Fibroblast of skin of left biceps (primary cell): ENCODE results near the gene SLC25A1.
"Not testable (repeated sequence)": the region's sequence is repeated elsewhere in the genome, so short reads cannot be mapped to it uniquely, and the experiment has no call there.

Experiments used
- DNase-seq, 2 experiments: peaks; one replicate each; pipeline ENCODE4 v3.0.0-alpha.2; 2013; ENCODE audit warnings: low read depth in 2 of 2

The SLC25A1 gene

GRCh38 chr22:19206287-19206686, 27.8 kb upstream of the SLC25A1 start:
- no peak for DNase-seq

- DNase-seq = no peak
Measured at GRCh38 chr22:19204640-19205039, 26.1 kb upstream of the SLC25A1 start.

DNA sequence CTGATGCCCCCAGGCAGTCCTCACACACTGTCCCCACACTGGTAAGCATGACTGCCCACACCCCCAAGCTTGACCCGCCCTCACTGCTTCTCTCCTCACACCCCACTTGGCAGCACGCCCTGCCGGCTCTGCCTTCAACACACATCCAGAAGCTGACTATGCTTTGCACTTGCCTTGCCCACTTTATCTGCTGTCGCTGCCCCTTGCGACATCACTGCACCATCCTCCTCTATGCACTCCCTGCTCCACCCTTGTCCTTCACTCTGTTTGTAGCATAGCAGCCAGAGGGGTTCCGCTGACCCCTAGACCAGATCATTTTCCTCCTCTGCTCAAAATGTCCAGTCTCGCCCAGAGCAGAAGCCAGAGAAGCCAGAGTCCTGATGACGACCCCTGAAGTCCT, 25.3 kb upstream of the SLC25A1 start:
- DNase-seq = no peak

DNA sequence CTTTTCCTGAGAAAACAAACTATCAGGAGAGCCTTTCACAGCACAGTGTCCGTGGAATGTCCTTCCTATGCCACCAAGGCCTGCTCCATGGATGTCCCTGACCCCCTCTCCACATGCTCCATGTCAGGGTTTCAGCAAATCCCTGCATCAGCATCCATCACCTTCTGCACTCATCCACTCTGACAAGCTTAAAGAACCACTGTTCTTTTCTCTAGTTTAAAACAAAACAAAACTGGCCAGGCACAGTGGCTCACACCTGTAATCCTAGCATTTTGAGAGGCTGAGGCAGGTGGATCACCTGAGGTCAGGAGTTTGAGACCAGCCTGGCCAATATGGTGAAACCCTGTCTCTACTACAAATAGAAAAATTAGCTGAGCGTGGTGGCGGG, 24.3 kb upstream of the SLC25A1 start:
- DNase-seq = not testable (repeated sequence)

- DNase-seq = no peak
Measured at GRCh38 chr22:19201869-19202798, 23.6 kb upstream of the SLC25A1 start.

GRCh38 chr22:19201130-19201868, 22.8 kb upstream of the SLC25A1 start:
- DNase-seq = no peak

- DNase-seq = no peak
Measured at GRCh38 chr22:19199479-19199878, 20.9 kb upstream of the SLC25A1 start.

GRCh38 chr22:19197997-19198865, 19.7 kb upstream of the SLC25A1 start:
- DNase-seq = no peak

GRCh38 chr22:19196841-19197612, 18.5 kb upstream of the SLC25A1 start:
- no peak for DNase-seq

- DNase-seq = no peak
Measured at GRCh38 chr22:19195796-19196731, 17.5 kb upstream of the SLC25A1 start.

GRCh38 chr22:19194766-19195536, 16.4 kb upstream of the SLC25A1 start:
- no peak for DNase-seq

DNA sequence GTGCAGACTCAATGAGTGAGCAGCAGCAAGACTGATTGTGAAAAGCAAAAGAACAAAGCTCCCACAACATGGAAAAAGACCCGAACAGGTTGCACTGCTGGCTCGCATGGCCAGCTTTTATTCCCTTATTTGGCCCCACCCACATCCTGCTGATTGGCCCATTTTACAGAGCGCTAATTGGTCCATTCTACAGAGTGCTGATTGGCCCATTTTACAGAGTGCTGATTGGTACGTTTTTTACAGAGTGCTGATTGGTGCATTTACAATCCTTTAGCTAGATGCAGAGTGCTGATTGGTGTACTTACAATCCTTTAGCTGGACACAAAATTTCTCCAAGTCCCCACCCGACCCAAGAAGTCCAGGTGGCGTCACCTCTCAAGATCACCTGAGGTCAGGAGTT, 15.3 kb upstream of the SLC25A1 start:
- no peak for DNase-seq

DNA sequence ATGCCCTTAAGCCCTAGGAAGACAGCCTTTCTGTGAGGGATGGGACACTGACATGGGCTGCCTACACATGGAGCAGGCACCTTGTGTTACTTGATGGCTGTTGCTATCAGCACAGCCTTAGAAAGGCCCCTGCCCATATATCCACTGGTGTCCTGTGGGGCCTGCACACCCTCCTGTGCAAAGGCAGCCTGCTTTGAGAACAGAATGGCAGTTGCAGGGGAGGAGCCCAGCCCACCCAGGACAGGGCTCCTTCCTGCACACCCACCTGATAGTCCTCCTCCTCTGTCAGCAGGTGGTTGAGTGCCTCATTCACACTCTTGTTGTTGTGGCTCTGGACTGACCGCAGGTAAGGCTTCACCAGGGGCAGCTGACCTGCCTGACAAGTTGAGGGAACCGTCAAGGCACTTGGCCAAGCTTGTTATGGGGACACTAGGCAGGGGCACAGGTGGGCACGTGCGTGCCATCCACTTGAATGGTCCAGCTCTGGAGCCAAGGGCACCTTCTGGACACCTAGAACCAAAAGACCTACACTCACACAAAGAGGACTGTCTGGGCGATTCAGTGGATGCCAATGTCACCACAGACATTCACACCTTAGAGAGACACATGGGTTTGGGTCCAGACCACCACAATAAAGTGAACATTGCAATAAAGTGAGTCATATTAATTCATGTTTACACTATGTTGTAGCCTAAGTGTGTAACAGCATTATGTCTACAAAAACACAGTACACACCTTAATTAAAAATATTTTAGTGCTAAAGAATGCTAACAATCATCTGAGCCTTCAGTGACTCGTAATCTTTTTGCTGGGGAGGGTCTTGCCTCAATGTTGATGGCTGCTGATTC, 9.4 kb upstream of the SLC25A1 start:
- DNase-seq = no peak

- DNase-seq = no peak
Measured at GRCh38 chr22:19184276-19184997, 5.9 kb upstream of the SLC25A1 start.

DNA sequence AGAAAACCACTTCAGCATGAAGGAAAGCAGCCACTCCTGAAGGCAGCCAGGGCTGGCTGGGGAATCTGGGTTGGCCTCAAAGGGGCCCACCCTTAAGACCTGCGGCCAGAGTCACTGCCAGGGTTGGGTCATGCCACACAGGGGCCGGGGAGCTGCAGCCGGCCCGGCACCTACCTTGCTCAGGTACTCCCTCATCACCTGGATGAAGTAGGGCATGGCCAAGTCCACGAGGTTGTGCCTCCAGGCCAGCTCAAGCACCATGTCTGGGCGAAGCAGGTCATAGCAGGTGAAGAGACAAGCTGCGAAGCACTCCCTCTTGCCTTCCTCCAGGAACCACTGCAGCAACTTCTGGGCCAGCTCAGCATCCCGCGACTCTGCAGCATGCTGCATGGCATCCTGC, 4.7 kb upstream of the SLC25A1 start:
- DNase-seq = no peak

- no peak for DNase-seq
Measured at GRCh38 chr22:19182472-19183157, 4.1 kb upstream of the SLC25A1 start.
